NOMO-1 treated with dmso at 0.1 percent for 144 hours (cell line): ENCODE measurements around the gene CACNG6.

ENCODE experiments used
- DNase-seq: peaks from one replicate; lab custom pipeline; 2025; ENCODE audit not compliant: unreplicated experiment; lab: John Stamatoyannopoulos, UW

Gene CACNG6

GRCh38 chr19:54041969-54042606 lies 50.7 kb downstream of the CACNG6 start:
- DNase-seq: no peak

- no peak for DNase-seq
These were observed 51.6 kb downstream of the CACNG6 start for GRCh38 chr19:54042989-54043388.

GRCh38 chr19:54045771-54046170 lies 54.3 kb downstream of the CACNG6 start:
- no peak for DNase-seq

- DNase-seq: peak; percentile 75
These were observed 56.2 kb downstream of the CACNG6 start for GRCh38 chr19:54047616-54048015.
